Measurements from ENCODE around the gene BAAT.
A peak's percentile ranks its signal among the peaks of the same experiment; 100 is the strongest.

Gene BAAT

DNA sequence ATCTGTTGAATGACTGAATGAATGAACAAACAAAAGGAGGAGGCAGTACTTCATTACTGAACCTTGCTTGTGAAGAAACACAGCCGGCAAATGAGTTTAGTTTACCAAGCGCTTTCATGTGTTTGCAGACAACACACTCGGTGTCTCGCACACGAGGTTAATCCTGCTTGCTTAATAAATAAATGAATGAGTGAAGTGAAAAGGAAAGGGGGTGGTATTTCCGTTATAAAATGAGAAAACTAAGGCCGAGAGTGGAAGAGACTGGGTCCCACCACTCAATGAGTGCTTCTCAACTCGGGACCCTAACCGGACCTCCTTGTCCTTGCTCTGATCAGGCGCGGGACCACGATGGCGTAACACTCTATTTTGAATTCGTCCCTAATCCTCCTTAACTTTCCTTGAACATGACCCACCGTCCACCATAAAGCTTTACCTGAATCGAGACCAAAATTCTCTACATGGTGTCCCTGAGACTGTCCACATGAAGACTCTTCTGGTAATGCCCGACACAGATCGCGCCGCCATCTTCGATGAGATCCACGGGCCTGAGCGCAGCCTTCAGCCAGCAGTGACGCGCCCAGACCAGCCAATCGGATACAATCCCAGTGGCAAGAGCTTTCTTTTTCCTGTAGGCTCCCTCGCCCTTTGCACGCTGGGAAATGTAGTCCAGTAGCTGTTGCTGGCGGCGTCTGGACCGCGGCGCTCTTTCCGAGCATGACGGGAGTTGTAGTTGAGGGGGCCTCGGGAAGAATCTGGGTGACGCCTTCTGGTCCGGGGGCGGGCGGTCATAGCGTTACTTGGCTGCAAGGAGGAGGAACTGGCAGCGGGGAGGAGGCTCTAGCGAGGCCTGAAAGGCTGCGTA lies 13.5 kb upstream of the BAAT start, which contains the start of the genes MRPL50 and ZNF189:
Gene MRPL50 (minus strand): TSS at position 551 of the 862 bp plus-strand sequence. CDS start 26 bp downstream, at position 525.
Gene ZNF189 (plus strand): TSS at position 784 of the 862 bp plus-strand sequence. CDS start 306 bp downstream, outside the sequence.
- TF ChIP-seq ZNF565 (CRISPR knock-in tag; conservative IDR thresholded peaks at IDR 0.05; ENCODE audit: low read depth): no peak
- TF ChIP-seq, protein P1, sequence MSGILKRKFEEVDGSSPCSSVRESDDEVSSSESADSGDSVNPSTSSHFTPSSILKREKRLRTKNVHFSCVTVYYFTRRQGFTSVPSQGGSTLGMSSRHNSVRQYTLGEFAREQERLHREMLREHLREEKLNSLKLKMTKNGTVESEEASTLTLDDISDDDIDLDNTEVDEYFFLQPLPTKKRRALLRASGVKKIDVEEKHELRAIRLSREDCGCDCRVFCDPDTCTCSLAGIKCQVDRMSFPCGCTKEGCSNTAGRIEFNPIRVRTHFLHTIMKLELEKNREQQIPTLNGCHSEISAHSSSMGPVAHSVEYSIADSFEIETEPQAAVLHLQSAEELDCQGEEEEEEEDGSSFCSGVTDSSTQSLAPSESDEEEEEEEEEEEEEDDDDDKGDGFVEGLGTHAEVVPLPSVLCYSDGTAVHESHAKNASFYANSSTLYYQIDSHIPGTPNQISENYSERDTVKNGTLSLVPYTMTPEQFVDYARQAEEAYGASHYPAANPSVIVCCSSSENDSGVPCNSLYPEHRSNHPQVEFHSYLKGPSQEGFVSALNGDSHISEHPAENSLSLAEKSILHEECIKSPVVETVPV (CRISPR knock-in tag; IDR thresholded peaks at IDR 0.05): no peak
- TF ChIP-seq ESRRG (CRISPR knock-in tag; IDR thresholded peaks at IDR 0.05): no peak
- no peak for TF ChIP-seq GLIS3 (CRISPR knock-in tag; IDR thresholded peaks at IDR 0.05)
- TF ChIP-seq ZC3H10 (CRISPR knock-in tag; IDR thresholded peaks at IDR 0.05): no peak
- TF ChIP-seq TOX (CRISPR knock-in tag; IDR thresholded peaks at IDR 0.05; ENCODE audit: borderline replicate concordance): no peak
- no peak for TF ChIP-seq ZNF8 (CRISPR knock-in tag; IDR thresholded peaks at IDR 0.05)
- TF ChIP-seq, protein P2, sequence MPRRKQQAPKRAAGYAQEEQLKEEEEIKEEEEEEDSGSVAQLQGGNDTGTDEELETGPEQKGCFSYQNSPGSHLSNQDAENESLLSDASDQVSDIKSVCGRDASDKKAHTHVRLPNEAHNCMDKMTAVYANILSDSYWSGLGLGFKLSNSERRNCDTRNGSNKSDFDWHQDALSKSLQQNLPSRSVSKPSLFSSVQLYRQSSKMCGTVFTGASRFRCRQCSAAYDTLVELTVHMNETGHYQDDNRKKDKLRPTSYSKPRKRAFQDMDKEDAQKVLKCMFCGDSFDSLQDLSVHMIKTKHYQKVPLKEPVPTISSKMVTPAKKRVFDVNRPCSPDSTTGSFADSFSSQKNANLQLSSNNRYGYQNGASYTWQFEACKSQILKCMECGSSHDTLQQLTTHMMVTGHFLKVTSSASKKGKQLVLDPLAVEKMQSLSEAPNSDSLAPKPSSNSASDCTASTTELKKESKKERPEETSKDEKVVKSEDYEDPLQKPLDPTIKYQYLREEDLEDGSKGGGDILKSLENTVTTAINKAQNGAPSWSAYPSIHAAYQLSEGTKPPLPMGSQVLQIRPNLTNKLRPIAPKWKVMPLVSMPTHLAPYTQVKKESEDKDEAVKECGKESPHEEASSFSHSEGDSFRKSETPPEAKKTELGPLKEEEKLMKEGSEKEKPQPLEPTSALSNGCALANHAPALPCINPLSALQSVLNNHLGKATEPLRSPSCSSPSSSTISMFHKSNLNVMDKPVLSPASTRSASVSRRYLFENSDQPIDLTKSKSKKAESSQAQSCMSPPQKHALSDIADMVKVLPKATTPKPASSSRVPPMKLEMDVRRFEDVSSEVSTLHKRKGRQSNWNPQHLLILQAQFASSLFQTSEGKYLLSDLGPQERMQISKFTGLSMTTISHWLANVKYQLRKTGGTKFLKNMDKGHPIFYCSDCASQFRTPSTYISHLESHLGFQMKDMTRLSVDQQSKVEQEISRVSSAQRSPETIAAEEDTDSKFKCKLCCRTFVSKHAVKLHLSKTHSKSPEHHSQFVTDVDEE (CRISPR knock-in tag; IDR thresholded peaks at IDR 0.05): no peak
- TF ChIP-seq ISL1 (CRISPR knock-in tag; IDR thresholded peaks at IDR 0.05): no peak
- TF ChIP-seq ZFP3 (CRISPR knock-in tag; IDR thresholded peaks at IDR 0.05): no peak
- TF ChIP-seq POU6F1 (CRISPR knock-in tag; IDR thresholded peaks at IDR 0.05; ENCODE audit: borderline replicate concordance, low read depth): no peak
- TF ChIP-seq ZNF70 (CRISPR knock-in tag; IDR thresholded peaks at IDR 0.05): no peak
- no peak for TF ChIP-seq PATZ1 (CRISPR knock-in tag; IDR thresholded peaks at IDR 0.05; ENCODE audit: borderline replicate concordance)
- no peak for TF ChIP-seq SNAI2 (CRISPR knock-in tag; IDR thresholded peaks at IDR 0.05)
- TF ChIP-seq ZFP30 (CRISPR knock-in tag; IDR thresholded peaks at IDR 0.05): no peak
- no peak for TF ChIP-seq TCF4 (CRISPR knock-in tag; IDR thresholded peaks at IDR 0.05; ENCODE audit: borderline replicate concordance)
- no peak for TF ChIP-seq PPARA (CRISPR knock-in tag; IDR thresholded peaks at IDR 0.05; ENCODE audit: borderline replicate concordance)
- TF ChIP-seq RARB (CRISPR knock-in tag; IDR thresholded peaks at IDR 0.05): no peak
- no peak for TF ChIP-seq ARNTL (CRISPR knock-in tag; IDR thresholded peaks at IDR 0.05; ENCODE audit: borderline replicate concordance, low read depth)
- TF ChIP-seq BACH2 (CRISPR knock-in tag; IDR thresholded peaks at IDR 0.05; ENCODE audit: borderline replicate concordance): no peak
- peak; percentile 98 for ATAC-seq

GRCh38 chr9:101397746-101398067 lies 12.9 kb upstream of the BAAT start:
- TF ChIP-seq CSDC2 (CRISPR knock-in tag; IDR thresholded peaks at IDR 0.05) (no peak), ESRRG (CRISPR knock-in tag; IDR thresholded peaks at IDR 0.05) (no peak), TCF4 (CRISPR knock-in tag; IDR thresholded peaks at IDR 0.05; ENCODE audit: borderline replicate concordance) (no peak), ZNF8 (CRISPR knock-in tag; IDR thresholded peaks at IDR 0.05) (no peak)
- ATAC-seq: no peak; the same call in 2 of the 3 replicates

DNA sequence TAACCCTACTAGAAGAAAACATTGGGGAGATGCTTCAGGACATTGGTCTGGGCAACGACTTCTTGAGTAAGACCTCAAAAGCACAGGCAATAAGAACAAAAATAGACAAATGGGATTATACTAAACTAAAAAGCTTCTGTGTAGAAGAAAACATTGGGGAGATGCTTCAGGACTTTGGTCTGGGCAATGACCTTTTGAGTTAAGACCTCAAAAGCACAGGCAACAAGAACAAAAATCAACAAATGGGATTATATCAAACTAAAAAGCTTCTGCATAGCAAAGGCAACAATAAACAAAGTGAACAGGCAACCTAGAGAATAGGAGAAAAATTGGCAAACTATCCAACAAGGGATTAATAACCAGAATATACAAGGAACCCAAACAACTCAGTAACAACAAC lies 9.9 kb upstream of the BAAT start:
- ATAC-seq: no peak
- TF ChIP-seq GLIS3 (CRISPR knock-in tag; IDR thresholded peaks at IDR 0.05): no peak
- TF ChIP-seq, protein P1 (CRISPR knock-in tag; IDR thresholded peaks at IDR 0.05): no peak
- no peak for TF ChIP-seq ZFP3 (CRISPR knock-in tag; IDR thresholded peaks at IDR 0.05)
- TF ChIP-seq ZNF70 (CRISPR knock-in tag; IDR thresholded peaks at IDR 0.05): no peak
- TF ChIP-seq ARNTL (CRISPR knock-in tag; IDR thresholded peaks at IDR 0.05; ENCODE audit: borderline replicate concordance, low read depth): no peak
- TF ChIP-seq BACH2 (CRISPR knock-in tag; IDR thresholded peaks at IDR 0.05; ENCODE audit: borderline replicate concordance): no peak
- TF ChIP-seq SNAI2 (CRISPR knock-in tag; IDR thresholded peaks at IDR 0.05): no peak
- no peak for TF ChIP-seq ZFP30 (CRISPR knock-in tag; IDR thresholded peaks at IDR 0.05)
- TF ChIP-seq PPARA (CRISPR knock-in tag; IDR thresholded peaks at IDR 0.05; ENCODE audit: borderline replicate concordance): no peak
- TF ChIP-seq, protein P2 (CRISPR knock-in tag; IDR thresholded peaks at IDR 0.05): no peak
- no peak for TF ChIP-seq ESRRG (CRISPR knock-in tag; IDR thresholded peaks at IDR 0.05)
- TF ChIP-seq ISL1 (CRISPR knock-in tag; IDR thresholded peaks at IDR 0.05): no peak
- no peak for TF ChIP-seq ZC3H10 (CRISPR knock-in tag; IDR thresholded peaks at IDR 0.05)
- TF ChIP-seq ZNF8 (CRISPR knock-in tag; IDR thresholded peaks at IDR 0.05): no peak
- TF ChIP-seq CSDC2 (CRISPR knock-in tag; IDR thresholded peaks at IDR 0.05): no peak
- TF ChIP-seq RARB (CRISPR knock-in tag; IDR thresholded peaks at IDR 0.05): no peak
